ENCODE measurements around the gene SFMBT2.
"Not testable (repeated sequence)": the region's sequence is repeated elsewhere in the genome, so short reads cannot be mapped to it uniquely, and the experiment has no call there.

Gene SFMBT2

GRCh38 chr10:7400068-7400715 is 10.6 kb downstream of the SFMBT2 start:
- no peak for DNase-seq

DNA sequence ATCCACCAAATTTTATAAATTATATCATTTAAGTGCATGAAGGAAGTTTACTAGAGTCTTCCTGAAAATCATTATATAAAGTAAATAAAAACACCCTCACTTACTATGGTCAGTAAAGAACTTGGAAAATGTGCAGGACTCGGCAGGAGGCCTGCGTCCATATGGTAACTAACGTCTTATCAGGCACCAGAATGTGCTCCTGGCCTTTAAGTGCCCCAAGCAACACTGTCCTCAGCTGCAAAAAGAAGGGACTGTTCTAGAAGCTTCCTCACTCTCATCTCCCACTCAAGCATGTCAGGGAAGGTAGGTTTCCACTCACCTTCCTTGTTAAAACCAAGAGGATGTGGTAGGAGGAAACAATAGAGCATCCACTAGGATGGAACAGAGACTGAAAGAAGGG is 11.3 kb downstream of the SFMBT2 start:
- no peak for DNase-seq

DNA sequence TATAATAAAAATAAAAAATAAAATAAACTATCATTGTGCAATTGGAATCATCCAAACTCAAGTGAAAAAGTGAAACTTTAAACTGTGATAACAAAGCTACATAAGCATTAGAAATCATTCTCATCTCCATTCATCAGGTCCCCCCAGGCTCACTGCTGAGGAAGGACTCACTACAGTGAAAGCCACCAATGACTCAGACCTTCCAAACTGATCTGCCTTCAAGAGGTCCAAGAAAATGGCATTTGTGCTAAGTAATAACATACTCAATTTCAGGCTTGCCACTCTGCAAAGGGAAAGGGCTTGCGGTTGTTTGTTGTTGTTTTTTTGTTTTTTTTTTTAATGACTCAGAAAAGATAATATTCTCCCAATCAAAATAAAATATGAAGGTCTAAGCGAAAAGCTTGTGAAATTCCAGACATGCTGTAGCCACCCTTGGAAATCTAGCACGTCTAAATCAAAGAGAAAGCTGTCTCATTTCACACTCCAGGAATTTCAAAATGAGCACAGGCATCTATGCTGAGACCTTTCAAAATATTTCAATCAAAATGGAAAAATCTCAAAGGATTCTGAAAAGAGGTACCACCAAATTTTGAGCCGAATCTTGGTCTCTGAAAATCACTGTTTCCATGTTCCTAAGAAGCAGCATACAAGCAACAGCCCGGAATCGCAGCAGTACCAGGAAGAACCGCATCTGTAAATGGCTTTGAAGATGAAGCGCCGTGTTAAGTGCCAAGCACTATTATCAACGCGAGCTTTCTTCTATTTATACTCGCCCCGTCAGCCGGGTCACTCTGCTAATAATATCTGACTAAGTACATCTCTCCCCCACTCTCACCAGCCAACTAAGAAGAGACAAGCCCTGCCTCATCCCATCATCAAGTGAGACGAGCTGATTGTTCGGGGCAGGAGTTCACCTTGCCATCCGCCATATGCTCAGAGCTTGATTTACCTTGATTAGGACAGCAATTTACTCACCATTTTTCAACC is 13.5 kb downstream of the SFMBT2 start:
- no peak for DNase-seq

GRCh38 chr10:7392301-7392700 is 18.5 kb downstream of the SFMBT2 start:
- DNase-seq, result not testable (repeated sequence)

DNA sequence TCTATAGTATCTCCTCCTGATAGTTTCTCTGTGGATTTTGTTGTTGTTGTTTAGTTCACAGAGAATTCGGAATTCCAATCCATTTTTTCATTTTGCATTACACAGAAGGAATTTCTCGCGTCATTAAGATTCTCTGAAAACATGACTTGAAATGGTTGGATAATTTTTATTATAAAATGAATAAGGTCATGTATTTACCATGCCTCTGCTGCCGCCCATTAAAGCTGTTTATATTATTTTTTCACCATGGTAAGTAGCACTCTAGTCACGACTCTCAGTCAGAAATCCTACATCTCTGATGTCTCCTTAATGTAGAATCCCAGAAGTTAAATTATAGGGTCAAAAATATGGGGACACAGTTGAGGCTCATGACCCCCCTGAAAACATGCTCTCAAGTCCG is 19.1 kb downstream of the SFMBT2 start:
- no peak for DNase-seq

GRCh38 chr10:7390689-7391110 is 20.1 kb downstream of the SFMBT2 start:
- DNase-seq, result not testable (repeated sequence)

DNA sequence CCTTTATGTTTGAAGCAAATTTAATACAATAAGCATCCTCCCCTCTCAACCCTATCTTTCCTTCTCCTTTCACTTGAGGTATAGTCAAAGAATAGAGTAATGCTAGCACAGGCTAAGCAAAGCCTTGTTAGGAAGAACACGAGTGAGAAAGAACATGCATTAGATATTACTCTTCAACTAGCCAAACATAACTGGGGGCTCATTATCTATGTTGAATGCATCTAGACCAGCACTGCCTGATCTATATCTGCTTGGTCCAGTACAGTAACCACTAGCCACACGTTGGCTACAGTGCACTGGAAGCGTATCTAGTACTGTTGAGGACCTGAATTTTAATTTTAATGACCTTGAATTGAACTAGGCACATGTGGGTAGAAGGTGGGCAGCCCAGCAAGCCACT is 21.0 kb downstream of the SFMBT2 start:
- DNase-seq, result no peak

DNA sequence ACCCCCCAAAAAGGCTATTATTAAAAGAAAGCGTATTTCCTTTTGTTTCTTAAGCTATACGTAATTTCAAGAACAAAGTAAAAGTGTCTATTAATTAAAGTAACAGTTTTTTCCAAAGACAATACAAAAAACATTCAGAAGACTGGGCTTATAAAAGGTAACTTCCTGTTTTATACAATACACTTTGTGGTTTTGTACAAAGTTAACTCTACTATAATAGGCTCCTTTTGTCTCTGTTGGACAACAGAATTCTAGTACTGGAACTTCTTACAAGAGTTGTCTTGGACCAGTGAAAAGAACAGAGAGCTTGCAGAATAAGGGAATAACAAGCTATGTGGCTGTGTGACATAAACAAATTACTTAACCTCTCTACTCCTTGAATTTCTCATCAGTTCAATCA is 21.5 kb downstream of the SFMBT2 start:
- no peak for DNase-seq

DNA sequence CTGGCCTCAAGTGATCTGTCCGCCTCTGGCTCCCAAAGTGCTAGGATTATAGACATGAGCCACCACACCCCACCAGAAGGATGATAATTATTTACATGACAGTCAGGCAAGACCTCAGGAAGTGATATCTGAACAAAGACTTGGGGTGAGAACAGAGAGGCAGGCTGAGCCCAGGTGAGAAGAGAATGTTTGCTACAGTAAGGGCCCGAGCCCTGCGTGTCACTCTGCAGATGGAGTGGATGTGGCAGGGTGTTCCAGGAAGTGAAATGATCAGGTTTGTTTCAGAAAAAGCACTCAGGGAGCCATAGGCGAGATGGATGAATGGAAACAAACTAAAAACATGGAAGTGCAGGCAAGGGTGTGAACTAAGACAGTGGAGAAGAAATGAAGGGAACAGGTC is 22.2 kb downstream of the SFMBT2 start:
- DNase-seq, result no peak

GRCh38 chr10:7388149-7388548 is 22.7 kb downstream of the SFMBT2 start:
- DNase-seq, result not testable (repeated sequence)

- no peak for DNase-seq
Measured at GRCh38 chr10:7385114-7385513, 25.7 kb downstream of the SFMBT2 start.

DNA sequence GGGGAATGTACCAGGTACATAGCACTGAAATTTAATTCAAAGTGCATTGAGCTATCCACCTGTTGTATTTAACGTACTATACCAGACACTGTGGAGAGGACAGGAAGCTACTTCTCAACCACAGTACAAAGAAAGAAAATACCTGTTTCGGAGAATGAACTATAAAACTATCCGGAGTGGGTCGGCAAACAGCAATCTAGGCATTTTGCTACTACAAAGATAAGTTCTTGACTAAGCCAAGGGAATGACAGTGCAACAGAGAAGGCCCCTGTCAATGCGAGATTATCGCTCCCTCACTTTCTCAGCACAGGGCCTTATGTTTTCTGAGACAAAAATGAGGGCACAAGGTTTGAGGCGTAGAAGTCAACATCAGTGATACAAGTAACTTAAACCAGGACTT is 27.4 kb downstream of the SFMBT2 start:
- no peak for DNase-seq

GRCh38 chr10:7380704-7381241 is 30.1 kb downstream of the SFMBT2 start:
- no peak for DNase-seq

DNA sequence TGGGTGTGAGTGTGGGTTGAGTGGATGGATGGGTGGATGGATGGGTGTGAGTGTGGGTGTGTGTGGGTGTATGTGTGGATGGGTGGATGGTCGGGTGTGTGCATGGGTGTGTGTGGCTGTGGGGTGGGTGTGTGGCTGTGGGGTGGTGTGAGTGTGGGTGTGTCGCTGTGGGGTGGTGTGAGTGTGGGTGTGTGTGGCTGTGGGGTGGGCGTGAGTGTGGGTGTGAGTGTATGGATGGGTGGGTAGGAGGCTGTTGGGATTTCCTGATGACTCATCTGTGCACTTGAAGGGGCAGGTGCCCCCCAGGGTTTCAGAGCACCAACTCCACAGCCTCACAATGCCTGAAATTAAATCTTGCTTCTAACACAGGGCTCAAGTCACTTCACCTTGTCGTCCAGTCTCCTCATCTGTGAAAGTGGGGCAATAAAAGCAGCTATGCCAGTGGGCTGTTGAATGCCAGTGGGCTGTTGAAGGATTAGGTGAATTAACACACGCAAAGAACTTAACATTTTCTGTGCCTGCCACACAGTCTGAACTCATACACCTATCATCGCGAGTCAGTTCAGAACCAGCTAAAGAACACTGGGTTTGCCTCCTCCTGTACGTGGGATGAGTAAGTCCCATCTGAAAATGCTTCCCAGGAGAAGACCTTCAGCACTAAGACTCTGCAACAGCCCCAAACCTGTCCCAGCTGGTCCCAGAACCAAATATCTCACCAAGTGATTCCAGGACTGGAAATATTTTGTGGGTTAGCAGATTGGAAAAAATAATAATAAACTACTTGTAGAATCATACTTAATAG is 32.0 kb downstream of the SFMBT2 start:
- DNase-seq, result no peak

GRCh38 chr10:7377614-7378248 is 33.1 kb downstream of the SFMBT2 start:
- DNase-seq, result no peak

DNA sequence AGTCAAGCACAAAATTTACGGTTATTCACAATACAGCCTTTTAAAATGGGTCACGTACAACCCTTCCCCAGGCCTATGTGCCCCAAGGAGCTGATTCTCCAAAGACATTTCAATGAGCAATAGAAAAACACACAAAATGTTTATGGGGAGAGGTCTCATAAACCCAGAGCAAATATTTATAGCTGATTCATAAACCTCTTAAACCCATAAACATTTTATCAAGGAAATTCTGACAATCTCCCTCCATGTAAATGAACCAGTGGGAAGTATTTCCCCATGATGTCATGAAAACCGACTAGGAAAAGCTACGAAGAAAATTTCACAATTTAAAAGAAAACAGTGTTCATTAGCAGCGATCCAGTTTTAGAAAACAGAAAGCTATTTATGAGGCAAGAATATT is 36.0 kb downstream of the SFMBT2 start:
- no peak for DNase-seq

- DNase-seq, result no peak
Measured at GRCh38 chr10:7373039-7373438, 37.8 kb downstream of the SFMBT2 start.

GRCh38 chr10:7372504-7372903 is 38.3 kb downstream of the SFMBT2 start:
- no peak for DNase-seq

GRCh38 chr10:7370511-7370910 is 40.3 kb downstream of the SFMBT2 start:
- DNase-seq, result no peak

- DNase-seq, result no peak
Measured at GRCh38 chr10:7365027-7365745, 45.6 kb downstream of the SFMBT2 start.

DNA sequence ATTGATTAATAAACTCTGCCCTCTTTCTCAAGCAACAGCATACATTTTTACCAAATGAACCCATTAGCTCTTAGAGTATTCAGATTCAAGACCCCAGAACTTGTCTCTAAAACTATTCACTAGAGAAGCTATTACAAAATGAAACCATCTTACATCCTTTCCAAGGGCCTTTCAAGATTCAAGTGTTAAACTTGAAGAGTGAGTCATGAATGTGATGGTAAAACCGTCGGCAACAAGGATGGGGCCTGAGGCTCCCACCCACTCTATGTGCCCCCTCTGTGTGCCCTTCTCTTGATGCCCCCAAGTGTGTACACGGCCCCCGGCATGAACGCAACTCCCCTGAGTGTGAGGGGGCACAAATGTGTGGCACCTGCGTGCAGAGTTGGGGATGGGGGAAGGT is 46.4 kb downstream of the SFMBT2 start:
- no peak for DNase-seq

DNA sequence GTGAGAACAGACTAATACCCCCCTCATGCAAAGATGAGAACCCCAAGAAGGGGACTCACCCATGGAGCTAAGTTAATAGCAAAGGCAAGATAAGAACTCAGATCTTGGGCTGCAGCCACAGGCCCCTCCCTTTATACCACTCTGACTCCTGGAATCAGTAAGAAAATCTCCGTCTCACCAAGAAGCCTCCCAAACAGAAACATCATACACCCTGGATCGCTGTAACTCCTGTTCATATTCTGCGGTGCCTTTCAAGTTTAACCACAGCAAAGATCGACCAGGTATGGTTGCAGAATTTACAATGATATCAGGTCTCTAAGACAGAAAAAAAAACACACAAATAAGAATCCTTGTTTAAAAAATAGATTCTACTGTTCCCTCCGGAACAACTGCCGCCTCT is 47.1 kb downstream of the SFMBT2 start:
- no peak for DNase-seq

Data from NCI-H1417 treated with DMSO at 0.1 percent for 48 hours (cell line).